GM21825 (cell line): Measurements from ENCODE around the gene FPR1.
"Not testable (repeated sequence)": the region's sequence is repeated elsewhere in the genome, so short reads cannot be mapped to it uniquely, and the experiment has no call there.

Experiments used
- ATAC-seq: cut with Tn5 transposase; IDR thresholded peaks from one replicate; pipeline ENCODE4 v1.9.1; 2021; ENCODE audit warnings: mild to moderate bottlenecking, moderate library complexity; ENCODE audit not compliant: unreplicated experiment

FPR1 gene

DNA sequence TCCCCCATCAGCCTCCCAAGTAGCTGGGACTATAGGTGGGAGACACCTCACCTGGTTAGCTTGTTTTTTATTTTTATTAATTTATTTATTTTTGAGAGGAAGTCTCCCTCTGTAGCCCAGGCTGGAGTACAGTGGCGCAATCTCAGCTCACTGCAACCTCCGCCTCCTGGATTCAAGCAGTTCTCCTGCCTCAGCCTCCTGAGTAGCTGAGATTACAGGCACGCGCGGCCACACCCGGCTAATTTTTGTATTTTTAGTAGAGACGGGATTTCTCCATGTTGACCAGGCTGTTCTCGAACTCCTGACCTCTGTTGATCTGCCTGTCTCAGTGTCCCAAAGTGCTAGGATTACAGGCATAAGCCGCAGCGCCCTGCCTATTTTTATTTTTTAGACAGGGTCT is 13.2 kb downstream of the FPR1 start:
- not testable (repeated sequence) for ATAC-seq

DNA sequence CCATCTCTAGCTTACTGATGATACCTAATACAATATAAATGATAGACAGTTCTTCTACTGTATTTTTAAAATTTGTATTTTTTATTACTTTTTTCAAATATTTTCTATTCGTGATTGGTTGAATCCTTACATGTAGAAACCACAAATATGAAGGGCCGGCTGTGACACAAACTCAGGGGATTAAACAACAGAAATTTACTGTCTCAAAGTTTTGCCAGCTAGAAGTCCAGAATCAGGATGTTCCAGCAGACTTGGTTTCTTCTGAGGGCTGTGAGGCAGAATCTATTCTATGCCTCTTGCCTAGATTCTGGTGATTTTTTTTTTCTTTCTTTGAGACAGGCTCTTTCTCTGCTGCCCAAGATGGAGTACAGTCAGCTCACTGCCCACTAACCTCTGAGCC is 13.8 kb downstream of the FPR1 start:
- ATAC-seq: no peak

DNA sequence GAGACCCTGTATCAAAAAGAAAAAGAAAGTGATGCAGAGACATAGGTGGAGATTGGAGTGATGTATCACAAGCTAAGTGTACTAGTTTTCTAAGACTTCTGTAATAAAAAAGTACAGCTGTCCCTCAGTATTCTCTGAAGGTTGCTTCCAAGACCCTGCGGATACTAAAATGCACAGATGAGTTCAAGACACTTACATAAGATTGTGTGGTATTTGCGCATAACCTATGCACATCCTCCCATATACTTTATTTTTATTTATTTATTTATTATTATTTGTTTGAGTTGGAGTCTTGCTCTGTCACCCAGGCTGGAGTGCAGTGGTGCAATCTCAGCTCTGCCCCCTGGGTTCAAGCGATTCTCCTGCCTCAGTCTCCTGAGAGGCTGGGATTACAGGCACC is 14.3 kb downstream of the FPR1 start:
- no peak for ATAC-seq

DNA sequence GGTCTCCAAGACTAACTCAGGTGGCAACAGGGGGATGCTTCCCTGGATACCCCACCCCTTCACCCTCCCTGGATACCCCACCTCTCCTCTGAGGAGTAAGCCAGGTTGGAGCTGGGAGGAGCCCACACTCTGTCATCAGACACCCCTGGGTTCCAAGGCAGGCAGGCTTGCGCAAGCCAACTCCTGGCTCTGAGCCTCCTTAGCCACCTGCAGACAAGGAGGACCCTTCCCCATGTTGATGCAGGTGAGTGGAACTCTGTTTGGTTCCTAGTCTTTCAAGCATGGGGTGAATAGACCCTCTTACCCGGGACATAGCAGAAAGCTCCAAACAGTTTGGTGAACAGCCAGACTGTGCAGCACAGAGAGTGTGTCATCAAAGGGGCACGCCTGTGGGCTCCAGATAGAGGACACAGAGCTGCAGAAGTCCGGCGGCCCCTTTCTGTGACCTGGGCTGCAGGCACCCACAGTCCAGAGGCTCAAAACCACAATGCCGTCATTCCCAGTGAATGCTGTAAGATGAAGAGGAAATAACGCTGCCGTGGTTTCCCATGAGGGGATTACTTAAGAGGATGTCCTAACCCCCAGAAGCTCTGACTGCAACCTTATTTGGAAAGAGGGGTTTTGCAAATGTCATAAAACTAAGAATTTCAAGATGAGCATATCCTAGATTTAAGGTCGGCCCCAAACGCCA is 15.8 kb downstream of the FPR1 start:
- ATAC-seq: no peak

DNA sequence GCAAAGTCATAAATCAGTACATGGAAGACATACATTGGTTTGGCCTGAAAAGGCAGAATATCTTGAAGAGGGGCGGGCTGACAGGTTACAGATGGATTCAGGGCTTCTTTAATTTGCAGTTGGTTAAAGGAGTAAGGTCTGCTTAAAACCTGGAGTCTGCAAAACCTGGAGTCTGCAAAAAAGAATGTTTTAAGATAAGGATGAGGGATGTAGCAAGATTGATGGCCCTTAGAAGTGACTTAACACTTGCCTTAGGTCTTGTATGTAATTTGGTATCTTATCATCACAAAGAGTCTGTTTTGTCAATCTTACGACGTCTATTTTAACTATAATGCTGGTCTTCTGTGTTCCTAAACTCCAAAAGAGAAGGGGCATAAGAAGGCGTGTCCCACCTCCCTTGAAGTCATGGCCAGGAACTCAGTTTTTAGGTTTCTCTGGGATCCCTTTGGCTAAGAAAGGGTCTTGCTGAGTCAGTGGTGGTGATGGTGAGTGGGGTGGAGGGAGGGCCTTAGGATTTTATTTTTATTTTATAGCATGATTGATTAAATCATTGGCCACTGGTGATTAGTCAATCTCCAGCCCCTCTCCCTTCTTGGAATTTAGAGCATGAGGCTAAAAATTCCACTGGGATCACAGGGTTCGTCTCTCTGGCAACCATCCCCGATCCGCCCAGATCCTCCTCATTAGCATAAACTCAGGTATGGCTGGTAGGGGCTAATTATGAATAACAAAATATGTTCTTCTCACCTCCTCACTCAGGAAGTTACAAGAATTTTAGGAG is 17.7 kb downstream of the FPR1 start:
- ATAC-seq: no peak

DNA sequence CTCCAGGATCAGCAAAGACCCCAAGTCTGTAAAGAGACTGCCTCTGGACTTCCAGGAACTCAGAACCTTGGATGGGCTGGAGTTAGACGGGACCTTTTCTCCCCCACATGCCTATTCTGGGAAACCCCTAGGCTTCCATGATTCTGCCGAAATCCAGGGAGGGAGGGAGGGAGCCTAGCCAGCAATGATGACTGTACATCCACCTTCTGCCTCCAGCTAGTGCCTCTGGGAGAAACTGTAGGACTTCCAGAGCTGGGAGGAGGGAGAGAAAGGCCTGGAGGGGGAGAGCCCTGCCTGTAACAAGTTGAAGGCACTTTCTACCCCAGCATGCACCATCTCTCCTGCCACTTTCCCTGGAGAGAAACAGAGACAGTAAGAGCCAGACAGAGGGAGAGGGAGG is 21.9 kb downstream of the FPR1 start:
- no peak for ATAC-seq

DNA sequence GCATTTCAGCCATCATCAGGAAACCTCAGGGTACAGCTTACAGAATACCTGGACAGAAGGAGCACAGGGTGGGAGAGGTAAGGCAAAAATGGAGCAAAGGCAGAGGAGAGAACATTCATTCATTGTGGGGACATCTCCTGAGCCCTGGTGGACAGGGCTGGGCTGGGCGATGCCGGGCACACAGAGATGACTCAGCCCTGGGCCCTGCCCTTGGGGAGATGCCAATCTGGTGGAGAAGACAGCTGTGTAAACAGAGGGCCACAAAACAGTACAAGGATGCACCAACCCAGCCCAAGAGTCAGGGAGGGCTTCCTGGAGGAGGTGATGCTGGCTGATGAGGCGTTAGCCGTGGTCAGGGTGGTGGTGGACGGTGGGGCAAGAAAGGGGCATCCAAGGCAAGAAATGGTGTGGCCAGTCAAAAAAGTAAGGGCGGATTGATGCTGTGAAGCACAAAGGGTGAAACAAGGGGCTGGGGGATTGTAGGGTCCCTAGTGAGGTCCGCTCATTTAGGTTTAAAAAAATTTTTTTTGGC is 24.3 kb downstream of the FPR1 start:
- no peak for ATAC-seq

DNA sequence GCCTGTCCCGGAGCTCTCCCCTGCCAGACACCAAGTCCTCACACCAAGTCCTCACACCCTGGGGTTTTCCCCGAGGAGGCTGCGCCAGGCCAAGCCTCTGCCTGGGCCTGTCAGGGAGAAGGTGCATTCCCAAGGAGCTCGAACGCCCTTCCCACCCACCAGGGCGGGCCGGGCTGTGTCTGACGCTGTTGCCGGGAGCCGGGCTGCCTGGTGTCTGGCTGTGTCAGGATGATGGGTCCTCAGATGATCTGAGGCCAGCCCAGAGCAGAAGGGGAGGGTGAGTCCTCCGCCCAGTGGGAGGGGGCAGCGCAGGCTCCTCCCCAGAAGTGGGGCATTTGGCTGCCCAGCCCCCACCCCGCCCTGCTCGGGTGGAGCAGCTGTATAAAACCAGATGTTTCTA is 25.6 kb downstream of the FPR1 start:
- no peak for ATAC-seq

DNA sequence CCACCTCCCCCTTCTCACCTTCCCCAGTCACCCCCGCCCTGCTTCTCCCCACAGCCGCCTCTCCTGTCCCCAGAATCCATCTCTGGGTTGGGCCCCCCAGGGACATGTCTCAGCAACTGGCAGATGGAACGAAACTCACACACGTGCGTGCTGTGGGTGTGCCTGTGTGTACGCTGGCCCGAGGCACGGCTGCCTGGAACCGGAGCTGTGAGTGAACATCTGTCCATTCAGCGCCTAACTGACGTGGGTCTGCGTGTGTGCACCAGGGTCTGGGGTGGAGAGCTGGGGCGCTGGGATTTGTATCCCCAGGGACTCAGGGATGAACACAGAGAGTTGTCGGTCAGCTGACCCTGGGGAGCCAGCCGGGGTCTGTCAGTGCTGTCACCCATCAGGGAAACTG is 27.1 kb downstream of the FPR1 start:
- no peak for ATAC-seq

DNA sequence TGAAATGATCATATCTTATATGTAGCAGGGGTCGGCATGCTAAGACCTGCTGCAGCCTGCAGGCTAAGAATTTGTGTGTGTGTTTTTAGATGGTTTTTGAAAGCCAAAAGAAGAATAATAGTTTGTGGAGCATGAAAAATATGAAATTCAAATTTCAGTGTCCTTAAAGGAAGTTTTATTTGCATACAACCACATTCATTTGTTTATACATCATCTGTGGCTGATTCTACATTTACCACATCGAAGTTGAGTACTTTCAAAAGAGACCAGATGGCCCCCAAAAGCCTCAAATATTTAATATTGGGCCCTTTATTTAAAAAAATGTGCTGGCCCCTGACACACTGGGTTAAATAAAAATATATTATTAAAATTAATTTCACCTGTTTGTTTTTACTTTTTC is 29.2 kb downstream of the FPR1 start:
- ATAC-seq: no peak

DNA sequence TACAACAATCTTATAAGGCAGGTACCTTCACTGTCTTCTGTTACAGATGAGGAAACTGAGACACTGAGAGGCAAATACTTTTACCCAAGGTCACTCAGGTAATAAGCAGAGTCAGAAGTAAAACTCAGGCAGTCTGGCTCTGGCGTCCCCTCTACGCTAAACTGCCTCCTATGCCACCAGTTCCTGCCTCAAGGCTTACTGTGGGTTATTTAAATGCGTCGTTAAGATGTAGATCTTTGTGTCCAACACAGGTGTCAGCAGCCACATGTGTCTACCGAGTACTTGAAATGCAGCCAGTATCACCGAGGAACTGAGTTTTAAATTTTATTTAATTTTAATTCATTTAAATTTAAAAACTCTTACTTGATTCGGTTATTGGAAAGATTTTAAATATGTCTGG is 29.8 kb downstream of the FPR1 start:
- ATAC-seq: no peak

DNA sequence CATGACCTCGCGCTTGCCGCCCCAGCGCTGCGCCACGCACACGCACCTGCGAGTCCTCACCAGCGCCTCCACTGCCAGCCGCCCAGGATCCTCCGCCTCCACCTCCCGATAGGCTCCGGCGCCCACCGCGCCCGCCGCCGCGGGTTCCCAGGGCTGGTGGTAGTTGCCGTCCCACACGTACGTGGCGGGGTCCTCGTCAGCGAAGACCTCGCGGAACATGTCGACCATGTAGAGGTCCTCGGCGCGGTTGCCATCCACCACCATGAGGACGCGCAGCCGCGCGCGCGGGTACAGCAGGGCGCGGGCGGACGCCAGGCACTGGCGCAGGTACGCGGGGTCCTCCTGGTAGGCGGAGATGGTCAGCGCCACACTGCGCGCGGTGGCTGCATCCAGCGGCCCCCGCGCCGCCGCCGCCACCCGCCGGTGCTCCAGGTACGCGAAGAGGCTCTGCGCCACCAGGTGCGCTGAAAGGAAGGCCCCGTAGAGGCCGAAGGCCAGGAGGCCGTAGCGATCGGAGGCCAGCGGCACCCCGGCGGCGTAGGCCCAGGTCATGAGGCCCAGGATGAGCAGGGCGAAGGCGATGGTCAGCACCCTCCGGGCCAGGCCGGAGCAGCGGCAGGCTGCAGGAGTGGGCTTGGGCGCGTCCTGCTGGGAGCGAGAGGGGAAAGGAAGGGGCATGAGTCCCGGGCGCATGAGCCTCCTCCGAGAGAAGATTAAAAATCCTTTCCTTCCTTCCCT is 32.3 kb downstream of the FPR1 start:
- ATAC-seq: no peak

DNA sequence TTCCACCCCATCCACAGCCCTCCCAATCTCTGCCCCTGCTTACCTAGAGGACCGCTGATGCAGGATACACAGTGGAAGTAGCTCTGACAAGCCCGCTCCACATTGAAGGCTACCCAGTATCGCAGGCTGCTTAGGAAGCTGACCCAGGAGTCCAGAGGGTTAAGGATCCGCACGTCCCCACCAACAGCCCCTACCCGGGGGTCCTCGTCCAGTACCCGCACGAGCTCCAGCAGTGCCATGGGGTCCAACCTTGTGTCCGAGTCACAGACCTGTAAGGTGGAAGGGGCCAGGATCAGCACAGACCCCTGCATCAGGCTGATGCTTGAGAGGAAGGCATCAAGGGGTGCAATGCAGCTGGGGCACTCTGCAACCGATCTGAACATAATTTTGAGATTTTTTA is 34.8 kb downstream of the FPR1 start:
- no peak for ATAC-seq

DNA sequence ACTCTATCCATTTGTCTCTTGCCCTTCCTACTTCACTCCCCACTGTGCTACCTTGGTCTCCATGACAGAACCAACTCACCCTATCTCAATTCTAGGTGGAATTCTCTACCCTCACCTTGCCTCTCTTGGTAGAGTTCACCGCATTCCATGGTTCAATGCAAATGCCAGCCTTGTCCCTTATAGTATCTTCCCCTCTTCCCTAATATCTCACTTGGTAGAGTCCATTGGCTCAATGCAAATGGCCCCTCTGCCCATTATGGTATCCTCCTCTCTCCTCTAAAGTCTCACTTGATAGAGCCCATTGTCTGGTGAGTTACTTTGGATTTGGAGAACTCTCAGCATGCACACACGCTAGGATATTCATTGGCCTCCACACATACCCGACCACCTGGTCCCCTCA is 35.8 kb downstream of the FPR1 start:
- no peak for ATAC-seq

DNA sequence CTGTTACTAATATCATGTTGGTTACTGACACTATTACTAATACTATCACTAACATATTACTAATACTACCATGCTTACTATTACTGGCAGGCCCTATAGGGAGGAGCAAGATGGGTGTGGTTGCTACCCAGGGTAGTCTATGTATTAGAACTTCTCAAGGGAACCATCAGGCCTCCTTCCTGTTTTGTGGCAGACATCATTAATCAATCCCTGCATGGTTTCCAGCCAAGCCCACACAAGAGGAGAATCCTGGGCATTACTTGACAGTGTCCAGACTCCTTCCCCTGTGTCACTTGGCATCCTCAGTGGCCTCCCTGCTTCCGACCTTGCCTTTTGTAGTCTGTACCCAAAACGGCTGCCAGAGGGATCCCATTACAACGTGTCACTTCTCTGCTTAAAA is 36.8 kb downstream of the FPR1 start:
- no peak for ATAC-seq

DNA sequence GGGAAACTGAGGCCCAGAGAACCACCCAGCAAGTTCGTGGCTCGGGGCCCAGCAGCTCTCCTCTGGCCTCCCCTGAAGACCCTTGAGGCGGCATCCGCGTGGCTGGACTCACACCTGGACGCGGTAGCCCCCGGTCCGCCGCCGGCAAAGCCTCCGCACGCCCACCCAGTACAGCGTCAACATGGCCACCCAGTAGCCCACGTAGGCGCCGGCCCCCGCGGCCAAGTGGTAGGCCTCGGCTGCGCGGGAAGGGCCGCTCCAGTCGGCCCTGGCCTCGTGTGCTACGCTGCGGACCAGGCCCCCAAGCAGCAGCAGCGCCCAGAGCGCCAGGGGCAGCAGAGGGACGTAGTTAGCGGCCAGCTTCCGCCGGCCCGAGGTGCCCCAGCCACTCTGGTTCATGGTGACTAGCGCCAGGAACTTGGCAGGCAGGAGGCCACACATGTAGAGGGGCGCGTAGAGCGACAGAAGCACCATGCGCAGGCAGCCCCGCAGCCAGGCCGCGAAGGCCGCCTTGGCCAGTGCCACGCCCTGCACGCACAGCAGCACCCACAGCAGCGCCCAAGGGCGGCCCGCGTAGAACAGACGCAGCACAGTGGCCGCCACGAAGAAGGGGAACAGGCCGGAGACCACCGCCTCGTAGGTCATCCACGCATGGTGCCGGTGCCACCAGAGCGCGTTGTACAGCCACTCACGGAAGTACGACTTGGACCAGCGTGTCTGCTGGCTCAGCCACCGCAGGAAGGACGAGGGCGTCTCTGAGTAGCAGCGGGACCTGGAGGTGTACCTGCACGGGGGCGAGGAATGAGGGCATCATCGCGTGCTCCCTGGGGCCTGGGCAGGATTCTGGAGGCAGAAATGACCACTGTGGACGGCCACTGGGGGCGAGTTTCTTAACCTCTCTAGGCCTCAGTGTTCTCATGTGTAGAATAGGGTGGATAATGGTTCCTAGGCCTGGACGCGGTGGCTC is 38.1 kb downstream of the FPR1 start:
- no peak for ATAC-seq

DNA sequence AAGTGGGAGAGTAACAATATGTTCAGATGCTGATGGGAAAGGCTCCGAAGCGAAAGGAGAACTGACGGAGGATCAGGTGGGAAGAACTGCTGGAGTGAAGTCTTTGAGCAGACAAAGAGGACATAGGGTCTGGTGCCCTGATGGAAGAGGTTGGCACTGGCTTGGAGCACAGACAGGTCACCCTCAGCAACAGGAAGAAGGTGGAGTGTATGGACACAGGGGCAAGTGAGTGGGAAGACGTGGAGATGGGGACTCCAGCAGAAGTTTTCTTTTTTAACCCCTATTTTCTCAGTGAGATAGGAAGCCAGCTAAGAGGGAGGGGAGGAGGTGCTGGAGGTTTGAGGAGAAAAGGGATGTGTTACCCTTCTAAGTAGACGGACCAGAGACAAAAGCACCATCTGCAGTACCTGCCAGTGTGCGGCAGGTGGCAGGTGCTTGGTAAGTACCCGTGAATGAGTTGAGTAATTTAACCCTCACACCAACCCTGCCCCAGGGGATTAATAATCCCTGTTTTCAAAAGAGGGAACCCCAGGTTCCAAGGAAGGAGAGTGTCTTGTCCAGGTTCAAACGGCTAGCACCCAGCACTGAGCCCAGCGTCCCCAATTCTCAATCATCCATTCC is 39.1 kb downstream of the FPR1 start:
- ATAC-seq: no peak

DNA sequence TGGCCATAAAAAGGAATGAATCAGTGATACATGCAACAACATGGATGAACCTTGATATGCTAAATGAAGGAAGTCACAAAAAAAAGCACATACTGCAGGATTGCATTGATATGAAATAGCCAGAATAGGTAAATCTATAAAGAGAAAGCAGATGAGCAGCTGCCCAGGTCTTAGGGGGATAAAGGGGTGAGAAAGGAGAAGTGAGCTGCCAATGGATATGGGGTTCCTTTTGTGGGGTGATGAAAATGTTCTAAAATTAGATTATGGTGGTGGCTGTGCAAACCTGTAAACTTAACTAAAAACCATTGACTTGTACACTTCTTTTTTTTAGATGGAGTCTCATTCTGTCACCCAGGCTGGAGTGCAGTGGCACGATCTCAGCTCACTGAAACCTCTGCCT is 40.0 kb downstream of the FPR1 start:
- no peak for ATAC-seq

DNA sequence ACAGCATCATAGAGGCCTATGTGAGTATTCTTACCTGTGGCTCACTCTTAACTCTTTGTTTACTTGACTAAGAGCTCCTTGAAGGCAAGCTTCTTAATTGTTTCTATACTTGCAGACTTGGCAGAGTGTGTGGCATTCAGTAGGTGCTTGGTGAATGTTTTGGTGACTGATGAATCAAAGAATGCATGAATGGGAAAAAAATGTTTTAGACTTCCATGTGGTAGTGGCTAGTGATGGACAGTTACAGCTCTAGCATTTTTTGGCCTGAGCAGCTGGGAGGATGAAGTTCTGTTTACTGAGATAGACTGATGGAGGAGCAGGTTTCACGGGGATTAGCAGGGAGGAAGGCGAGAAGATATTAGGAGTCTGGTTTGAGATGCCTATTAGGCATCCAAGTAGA is 41.5 kb downstream of the FPR1 start:
- ATAC-seq: no peak

DNA sequence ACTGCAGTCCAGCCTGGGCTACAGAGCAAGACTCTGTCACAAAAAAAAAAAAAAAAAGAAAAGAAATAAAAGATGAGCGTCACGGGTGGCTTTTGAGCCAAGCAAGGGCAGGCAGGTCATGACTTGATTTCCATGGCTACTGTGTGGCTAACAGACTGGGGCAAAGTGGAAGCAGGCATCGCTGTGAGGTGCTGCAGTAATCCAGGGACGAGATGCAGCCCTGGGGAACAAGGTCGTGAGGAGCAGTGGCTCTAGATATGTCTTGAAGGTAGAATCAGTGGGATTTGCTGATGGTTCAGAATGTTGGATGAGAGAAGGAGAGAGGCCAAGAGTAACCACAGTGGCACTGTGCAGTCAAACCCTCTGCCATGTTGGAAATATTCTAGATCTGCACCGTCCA is 42.1 kb downstream of the FPR1 start:
- no peak for ATAC-seq
